ENCODE data around the gene NLGN2. TPM values are rescaled to one million over a fixed set of nuclear protein-coding genes. Genes with fewer than 3 reads are reported as not detected.

NLGN2 gene
- total RNA-seq, 1 donor from 2014 or later: 30.3 TPM

DNA sequence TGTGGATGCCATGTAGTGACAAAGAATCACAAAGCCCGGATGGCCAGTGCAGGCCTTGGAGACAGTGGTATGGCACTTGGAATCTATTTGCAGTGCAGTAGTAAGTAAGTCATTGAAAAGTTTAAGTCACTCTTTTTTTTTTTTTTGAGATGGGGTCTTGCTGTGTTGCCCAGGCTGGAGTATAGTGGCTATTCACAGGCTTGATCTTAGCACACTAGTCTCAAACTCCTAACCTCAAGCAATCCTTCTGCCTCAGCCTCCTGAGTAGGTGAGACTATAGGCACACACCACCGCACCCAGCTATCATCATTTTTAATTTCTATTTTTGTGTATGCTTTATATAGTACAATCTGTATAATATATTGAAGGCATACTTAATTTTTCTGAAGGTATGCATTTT, 9.0 kb upstream of the NLGN2 start:
- peaks cover 11% of the 10 kb centered on the region for H3K4me1 Mint-ChIP-seq (ENCODE audit: low read depth)
- DNase-seq (ENCODE audit: low spot score, unreplicated experiment): no peak
- H3K9me3 Mint-ChIP-seq (ENCODE audit: low read depth): no peaks in the 10 kb centered on the region
- H3K36me3 Mint-ChIP-seq (ENCODE audit: insufficient read depth): peaks cover 3% of the 10 kb centered on the region
- TF ChIP-seq, protein P1, sequence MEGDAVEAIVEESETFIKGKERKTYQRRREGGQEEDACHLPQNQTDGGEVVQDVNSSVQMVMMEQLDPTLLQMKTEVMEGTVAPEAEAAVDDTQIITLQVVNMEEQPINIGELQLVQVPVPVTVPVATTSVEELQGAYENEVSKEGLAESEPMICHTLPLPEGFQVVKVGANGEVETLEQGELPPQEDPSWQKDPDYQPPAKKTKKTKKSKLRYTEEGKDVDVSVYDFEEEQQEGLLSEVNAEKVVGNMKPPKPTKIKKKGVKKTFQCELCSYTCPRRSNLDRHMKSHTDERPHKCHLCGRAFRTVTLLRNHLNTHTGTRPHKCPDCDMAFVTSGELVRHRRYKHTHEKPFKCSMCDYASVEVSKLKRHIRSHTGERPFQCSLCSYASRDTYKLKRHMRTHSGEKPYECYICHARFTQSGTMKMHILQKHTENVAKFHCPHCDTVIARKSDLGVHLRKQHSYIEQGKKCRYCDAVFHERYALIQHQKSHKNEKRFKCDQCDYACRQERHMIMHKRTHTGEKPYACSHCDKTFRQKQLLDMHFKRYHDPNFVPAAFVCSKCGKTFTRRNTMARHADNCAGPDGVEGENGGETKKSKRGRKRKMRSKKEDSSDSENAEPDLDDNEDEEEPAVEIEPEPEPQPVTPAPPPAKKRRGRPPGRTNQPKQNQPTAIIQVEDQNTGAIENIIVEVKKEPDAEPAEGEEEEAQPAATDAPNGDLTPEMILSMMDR (IDR thresholded peaks at IDR 0.05; ENCODE audit: unreplicated experiment): no peak
- H3K27ac Mint-ChIP-seq: no peak overlapping the region
- H3K4me3 Mint-ChIP-seq (ENCODE audit: low read depth): no peak overlapping the region
- H3K27me3 Mint-ChIP-seq: no peaks in the 10 kb centered on the region

DNA sequence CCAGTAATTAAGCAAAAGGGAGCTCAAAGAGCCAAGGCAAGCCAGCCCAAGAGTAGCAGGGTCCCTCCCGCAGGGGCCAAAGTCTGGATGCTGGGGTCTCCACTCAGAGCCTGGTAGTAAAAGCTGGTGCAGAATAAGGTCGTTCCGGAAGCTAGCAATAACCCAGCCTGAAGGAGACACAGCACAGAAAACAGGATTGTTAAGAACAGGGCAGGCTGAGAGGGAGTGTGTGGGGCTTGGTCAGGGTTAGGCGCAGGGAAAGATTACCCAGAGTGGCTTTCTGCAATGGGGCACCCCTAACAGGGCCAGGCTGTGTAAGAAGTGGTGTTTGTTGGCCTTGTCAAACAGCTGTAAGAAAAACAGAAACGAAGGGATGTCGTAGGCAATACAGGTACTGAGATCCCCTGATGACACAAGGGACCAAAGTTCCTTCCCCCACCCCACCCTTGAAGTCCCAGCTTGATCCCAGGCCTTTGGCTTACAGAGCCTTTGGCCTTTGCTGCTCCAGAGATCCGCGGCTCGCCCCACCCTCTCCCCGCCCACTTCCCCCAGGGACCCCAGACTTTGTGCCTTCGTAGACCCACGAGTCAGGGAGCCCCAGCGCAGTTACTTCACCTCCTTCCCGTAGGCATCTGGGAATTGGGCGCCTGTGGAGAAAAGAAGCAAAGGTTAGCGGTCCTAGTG, 4.5 kb upstream of the NLGN2 start:
- DNase-seq (ENCODE audit: low spot score, unreplicated experiment): no peak
- Mint-ChIP-seq H3K36me3 (ENCODE audit: insufficient read depth) (peaks cover 3% of the 10 kb centered on the region), H3K9me3 (ENCODE audit: low read depth) (no peaks in the 10 kb centered on the region), H3K27me3 (peaks cover 17% of the 10 kb centered on the region), H3K27ac (peak overlapping the region; percentile 97), H3K4me3 (ENCODE audit: low read depth) (peak overlapping the region; percentile 83), H3K4me1 (ENCODE audit: low read depth) (peaks cover 12% of the 10 kb centered on the region)
- TF ChIP-seq, protein P1 (IDR thresholded peaks at IDR 0.05; ENCODE audit: unreplicated experiment): no peak

DNA sequence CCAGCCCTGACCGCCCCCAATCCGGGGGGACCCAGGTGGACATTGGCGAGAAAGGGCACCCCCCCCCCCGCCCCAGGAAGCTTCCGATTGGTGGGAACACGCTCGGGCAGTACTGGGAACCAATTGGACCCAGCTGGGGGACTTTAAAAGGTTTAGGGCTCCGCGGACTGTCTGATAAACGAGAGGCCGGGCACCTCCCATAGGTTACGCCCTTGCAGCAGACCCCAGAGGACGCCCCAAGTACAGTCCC, 4.0 kb upstream of the NLGN2 start:
- Mint-ChIP-seq H3K27ac (peak overlapping the region; percentile 97), H3K36me3 (ENCODE audit: insufficient read depth) (peaks cover 3% of the 10 kb centered on the region)

DNA sequence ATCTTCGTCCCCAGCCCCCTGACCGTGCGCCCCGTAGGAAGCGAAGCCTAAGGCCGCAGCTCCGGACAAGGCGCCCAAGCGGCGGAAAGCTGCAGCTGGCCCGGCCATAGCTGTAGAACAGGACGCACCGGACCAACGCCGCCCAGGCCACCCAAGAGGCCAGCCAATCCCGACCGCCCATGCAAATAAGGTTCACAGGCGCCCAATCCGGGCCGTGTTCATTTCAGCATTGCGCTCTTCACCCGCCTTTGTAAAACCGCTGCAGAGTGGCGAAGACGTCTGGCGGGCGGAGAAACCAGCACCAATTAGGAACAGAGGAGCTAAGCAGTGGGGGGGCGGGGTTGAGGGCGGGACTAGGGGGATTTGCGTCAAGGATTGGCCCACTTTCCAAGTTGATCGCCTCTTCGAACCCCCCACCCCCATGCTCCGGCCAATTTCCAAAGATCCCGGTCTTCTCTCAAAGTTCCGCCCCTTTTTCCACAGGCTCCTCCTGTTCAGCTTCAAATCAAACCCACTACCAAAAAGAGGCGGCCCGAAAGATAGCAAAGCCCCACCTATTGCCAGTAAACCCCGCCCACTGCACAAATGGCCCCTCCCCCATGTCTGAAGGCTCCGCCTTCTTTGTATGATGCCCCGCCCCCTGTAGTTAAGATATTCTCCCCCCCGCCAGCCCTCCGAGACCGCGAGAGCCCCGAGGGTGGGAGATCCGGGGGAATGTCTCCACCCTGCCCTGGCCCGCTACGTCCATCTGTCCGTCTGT, 3.5 kb upstream of the NLGN2 start, which contains the start of gene TMEM256:
TSS of gene TMEM256 (minus strand) at position 121 of the 760 bp plus-strand sequence. CDS start at position 108, 13 bp downstream.
- Mint-ChIP-seq H3K4me3 (ENCODE audit: low read depth) (peak within 1 kb of the TSS; percentile 83), H3K27ac (peak within 1 kb of the TSS; percentile 97), H3K9me3 (ENCODE audit: low read depth) (no peaks in the 10 kb centered on the region), H3K36me3 (ENCODE audit: insufficient read depth) (peaks cover 5% of the 10 kb centered on the region), H3K27me3 (peaks cover 19% of the 10 kb centered on the region), H3K4me1 (ENCODE audit: low read depth) (peaks cover 12% of the 10 kb centered on the region)
- TF ChIP-seq, protein P1 (IDR thresholded peaks at IDR 0.05; ENCODE audit: unreplicated experiment): peak; percentile 20
- peak; percentile 95 for DNase-seq (ENCODE audit: low spot score, unreplicated experiment)

More for the DNA sequence above, 4.0 kb upstream of the NLGN2 start:
- no peak for DNase-seq (ENCODE audit: low spot score, unreplicated experiment)
- Mint-ChIP-seq H3K4me3 (ENCODE audit: low read depth) (peak overlapping the region; percentile 83), H3K9me3 (ENCODE audit: low read depth) (no peaks in the 10 kb centered on the region), H3K4me1 (ENCODE audit: low read depth) (peaks cover 12% of the 10 kb centered on the region), H3K27me3 (peaks cover 17% of the 10 kb centered on the region)
- TF ChIP-seq, protein P1 (IDR thresholded peaks at IDR 0.05; ENCODE audit: unreplicated experiment): no peak

DNA sequence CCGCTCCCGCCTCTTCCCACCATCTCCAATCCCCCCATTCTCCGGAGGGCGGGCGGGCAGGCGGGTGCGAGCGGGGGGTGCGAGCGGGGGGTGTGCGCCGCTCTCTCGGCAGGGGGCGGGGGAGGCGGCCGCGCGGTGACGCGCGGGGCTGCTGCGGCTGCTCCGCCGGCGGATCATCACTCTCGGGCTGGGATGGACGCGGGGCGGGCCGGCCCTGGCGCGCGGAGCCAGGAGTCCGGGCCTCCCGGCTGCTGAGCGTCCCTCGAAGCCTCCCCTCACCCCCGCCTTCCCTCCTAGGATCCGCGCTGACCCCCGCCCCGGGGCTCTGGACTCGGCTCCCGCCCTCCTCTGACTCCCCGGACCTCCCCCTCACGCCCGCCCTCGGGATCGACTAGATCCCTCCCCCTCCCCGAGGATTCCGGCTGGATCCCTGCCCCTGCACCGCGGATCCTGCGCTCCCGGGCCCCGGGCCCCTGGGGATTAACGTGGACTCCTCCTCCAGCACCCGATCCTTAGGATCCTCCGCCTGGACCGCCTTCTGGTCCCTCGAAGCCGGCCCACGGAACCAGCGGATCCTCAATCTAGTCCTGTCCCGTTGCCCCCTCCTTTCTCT, 2.8 kb upstream of the NLGN2 start:
- Mint-ChIP-seq H3K9me3 (ENCODE audit: low read depth) (no peaks in the 10 kb centered on the region), H3K4me3 (ENCODE audit: low read depth) (peak overlapping the region; percentile 83), H3K27me3 (peaks cover 26% of the 10 kb centered on the region), H3K4me1 (ENCODE audit: low read depth) (peaks cover 12% of the 10 kb centered on the region), H3K27ac (peak overlapping the region; percentile 97), H3K36me3 (ENCODE audit: insufficient read depth) (peaks cover 11% of the 10 kb centered on the region)
- TF ChIP-seq, protein P1 (IDR thresholded peaks at IDR 0.05; ENCODE audit: unreplicated experiment): no peak
- no peak for DNase-seq (ENCODE audit: low spot score, unreplicated experiment)
